ENCODE data around the gene SH3BGRL2. TPM values are rescaled to one million over a fixed set of nuclear protein-coding genes. Genes with fewer than 3 reads are reported as not detected.
"Not testable (repeated sequence)": the region's sequence is repeated elsewhere in the genome, so short reads cannot be mapped to it uniquely, and the experiment has no call there.

SH3BGRL2 gene
- polyA plus RNA-seq, 2 donors: 28.8 to 52.5 TPM

DNA sequence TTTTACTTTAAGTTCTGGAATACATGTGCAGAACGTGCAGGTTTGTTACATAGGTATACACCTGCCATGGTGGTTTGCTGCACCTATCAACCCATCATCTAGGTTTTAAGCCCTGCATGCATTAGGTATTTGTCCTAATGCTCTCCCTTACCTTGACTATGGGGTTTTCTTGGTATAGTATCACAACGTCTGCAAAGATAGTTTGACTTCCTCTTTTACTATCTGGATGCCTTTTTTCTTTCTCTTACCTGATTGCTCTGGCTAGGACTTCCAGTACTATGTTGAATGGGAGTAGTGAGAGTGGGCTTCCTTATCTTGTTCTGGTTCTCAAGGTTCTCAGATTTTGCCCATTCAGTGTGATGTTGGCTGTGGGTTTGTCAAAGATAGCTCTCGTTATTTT lies 115.2 kb downstream of the SH3BGRL2 start:
- 83 to 89% methylated on average over 3 of the region's 3 CpGs for WGBS, 2 donors
- not testable (repeated sequence) for H3K4me1 ChIP-seq (ENCODE audit: control insufficient read depth in 2 of 2, insufficient read depth in 2 of 2, low read length in 1 of 2); H3K9me3 ChIP-seq (ENCODE audit: control insufficient read depth in 2 of 2, insufficient read depth in 1 of 2, low read depth in 1 of 2, low read length in 1 of 2); H3K4me3 ChIP-seq (ENCODE audit: low read depth in 1 of 2, low read length in 2 of 2); H3K36me3 ChIP-seq (ENCODE audit: control insufficient read depth in 2 of 2, insufficient read depth in 2 of 2, low read length in 1 of 2); H3K27me3 ChIP-seq (ENCODE audit: control insufficient read depth in 1 of 2, insufficient read depth in 2 of 2, low read length in 2 of 2); H3K27ac ChIP-seq (ENCODE audit: low read depth in 2 of 2, low read length in 1 of 2)

DNA sequence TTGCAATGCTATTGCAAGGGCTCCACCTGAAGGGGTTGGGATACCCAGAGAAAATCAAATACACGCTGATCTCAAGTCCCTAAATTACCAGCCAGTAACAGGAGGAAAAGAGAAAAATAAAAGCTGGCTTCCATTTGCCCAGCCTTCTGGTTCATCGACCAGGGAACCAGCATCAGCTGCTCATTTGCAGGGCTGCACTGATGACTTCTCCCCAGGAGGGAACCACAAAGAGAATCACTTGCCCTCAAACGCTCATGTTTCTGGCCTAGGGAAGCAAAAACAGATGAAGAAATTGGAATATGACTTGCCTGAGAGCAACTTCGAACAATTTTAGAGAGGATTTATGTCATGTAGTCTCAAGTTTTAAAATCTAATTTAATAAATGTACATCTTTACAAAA lies 119.7 kb downstream of the SH3BGRL2 start:
- H3K4me3 ChIP-seq (ENCODE audit: low read depth in 1 of 2, low read length in 2 of 2): no peak overlapping the region
- H3K9me3 ChIP-seq (ENCODE audit: control insufficient read depth in 2 of 2, insufficient read depth in 1 of 2, low read depth in 1 of 2, low read length in 1 of 2): no peaks in the 10 kb centered on the region
- no peaks in the 10 kb centered on the region for H3K27me3 ChIP-seq (ENCODE audit: control insufficient read depth in 1 of 2, insufficient read depth in 2 of 2, low read length in 2 of 2)
- no peaks in the 10 kb centered on the region for H3K4me1 ChIP-seq (ENCODE audit: control insufficient read depth in 2 of 2, insufficient read depth in 2 of 2, low read length in 1 of 2)
- no peak overlapping the region for H3K27ac ChIP-seq (ENCODE audit: low read depth in 2 of 2, low read length in 1 of 2)
- no peaks in the 10 kb centered on the region for H3K36me3 ChIP-seq (ENCODE audit: control insufficient read depth in 2 of 2, insufficient read depth in 2 of 2, low read length in 1 of 2)
- WGBS, 2 donors: 70 to 71% methylated on average over 4 of the region's 4 CpGs

Other genes starting within 250 kb of the SH3BGRL2 start
- under 1 TPM; 0.73 to 0.94 TPM for gene LCA5, start 93.9 kb upstream of the SH3BGRL2 start, polyA plus RNA-seq